Measurements from ENCODE around the gene FALEC. TPM values are rescaled to one million over a fixed set of nuclear protein-coding genes. Genes with fewer than 3 reads are reported as not detected.
"Not testable (repeated sequence)": the region's sequence is repeated elsewhere in the genome, so short reads cannot be mapped to it uniquely, and the experiment has no call there.

Gene FALEC
- total and polyA plus RNA-seq, 8 donors = 0.50 to 1.9 (median 1.2) TPM; not detected in 2

DNA sequence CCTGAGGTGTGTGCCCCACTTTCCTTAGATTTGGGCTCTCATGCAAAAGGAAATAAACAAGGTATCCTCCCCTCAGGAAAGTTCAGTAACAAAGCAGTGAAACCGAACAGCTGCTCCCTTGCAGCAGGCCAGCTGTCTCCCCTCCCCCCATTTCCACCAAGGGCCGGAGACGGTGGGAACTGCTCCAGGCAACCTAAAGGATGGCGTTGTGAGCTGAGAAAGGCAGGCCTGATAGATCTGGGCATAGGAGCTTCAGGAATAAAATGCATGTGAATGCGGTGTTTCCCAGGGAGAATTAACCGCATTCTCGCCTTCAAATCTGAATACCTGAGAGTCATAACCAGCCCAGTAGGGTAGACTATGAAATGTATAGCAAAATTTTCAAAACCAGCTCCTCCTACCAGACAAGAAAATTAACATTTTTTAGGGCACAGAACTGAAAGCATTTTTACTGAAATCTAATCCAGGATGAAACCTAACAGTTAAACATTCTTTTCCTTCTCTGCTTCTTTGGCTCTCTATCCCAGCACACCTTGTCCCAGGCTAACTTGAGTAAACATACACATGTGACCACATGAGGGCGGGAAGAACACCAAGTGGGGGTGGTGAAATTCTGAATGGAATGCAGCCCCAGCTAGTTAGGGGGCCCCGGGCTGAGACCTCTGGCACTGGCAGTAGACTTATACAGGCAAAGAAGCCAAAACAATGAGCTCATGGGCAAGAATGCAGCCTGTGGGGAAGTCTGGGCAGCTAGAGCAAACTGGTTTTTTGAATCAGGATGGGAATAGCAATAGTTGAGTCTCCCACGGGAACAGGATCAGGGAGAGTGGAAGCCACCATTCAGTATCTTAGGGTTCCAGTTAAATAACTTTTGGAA lies 52.4 kb downstream of the FALEC start:
- intact Hi-C loops (cut with DNase I) = no loop called here
- peak overlapping the region; percentile 4 to 32 for H3K4me3 ChIP-seq
- H3K27me3 ChIP-seq = no peaks in the 10 kb centered on the region
- ATAC-seq (peak; percentile 78), DNase-seq (peak in 3 of 4 donors; percentile 88 to 94 (median 89))
- H3K4me1 ChIP-seq = peaks cover 72 to 100% of the 10 kb centered on the region in 2 donors
- H3K27ac ChIP-seq = peak overlapping the region; percentile 100
- no peaks in the 10 kb centered on the region for H3K9me3 ChIP-seq
- TF ChIP-seq, protein P1, sequence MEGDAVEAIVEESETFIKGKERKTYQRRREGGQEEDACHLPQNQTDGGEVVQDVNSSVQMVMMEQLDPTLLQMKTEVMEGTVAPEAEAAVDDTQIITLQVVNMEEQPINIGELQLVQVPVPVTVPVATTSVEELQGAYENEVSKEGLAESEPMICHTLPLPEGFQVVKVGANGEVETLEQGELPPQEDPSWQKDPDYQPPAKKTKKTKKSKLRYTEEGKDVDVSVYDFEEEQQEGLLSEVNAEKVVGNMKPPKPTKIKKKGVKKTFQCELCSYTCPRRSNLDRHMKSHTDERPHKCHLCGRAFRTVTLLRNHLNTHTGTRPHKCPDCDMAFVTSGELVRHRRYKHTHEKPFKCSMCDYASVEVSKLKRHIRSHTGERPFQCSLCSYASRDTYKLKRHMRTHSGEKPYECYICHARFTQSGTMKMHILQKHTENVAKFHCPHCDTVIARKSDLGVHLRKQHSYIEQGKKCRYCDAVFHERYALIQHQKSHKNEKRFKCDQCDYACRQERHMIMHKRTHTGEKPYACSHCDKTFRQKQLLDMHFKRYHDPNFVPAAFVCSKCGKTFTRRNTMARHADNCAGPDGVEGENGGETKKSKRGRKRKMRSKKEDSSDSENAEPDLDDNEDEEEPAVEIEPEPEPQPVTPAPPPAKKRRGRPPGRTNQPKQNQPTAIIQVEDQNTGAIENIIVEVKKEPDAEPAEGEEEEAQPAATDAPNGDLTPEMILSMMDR (IDR thresholded peaks at IDR 0.05) = no peak
- peaks cover under 1 to 39% of the 10 kb centered on the region in 2 donors for H3K36me3 ChIP-seq

DNA sequence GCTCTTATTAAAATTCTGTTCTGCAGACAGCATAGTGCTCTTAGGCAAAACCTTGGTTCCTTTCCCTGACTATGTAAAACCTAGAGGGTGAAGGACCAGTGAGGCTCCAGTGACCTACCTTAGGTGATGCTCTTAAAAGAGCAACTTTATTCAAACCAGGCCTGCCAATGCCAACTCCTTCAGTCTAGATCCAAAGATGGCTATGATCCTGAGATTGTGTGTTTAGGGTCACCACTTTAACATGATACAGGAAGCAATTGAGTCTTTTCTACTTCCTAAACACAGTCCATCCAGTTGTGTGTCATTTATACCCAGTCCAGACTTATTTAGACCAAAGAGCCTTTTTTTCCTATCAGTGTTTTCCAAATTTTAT lies 53.0 kb downstream of the FALEC start:
- peak overlapping the region in 1 of 2 donors; percentile 32 for H3K4me3 ChIP-seq
- peaks cover 73 to 100% of the 10 kb centered on the region in 2 donors for H3K4me1 ChIP-seq
- peaks cover 6 to 45% of the 10 kb centered on the region in 2 donors for H3K36me3 ChIP-seq
- H3K27ac ChIP-seq = peak overlapping the region; percentile 100
- DNase-seq (no peak), ATAC-seq (peak; percentile 2)
- no peaks in the 10 kb centered on the region for H3K9me3 ChIP-seq
- no peaks in the 10 kb centered on the region for H3K27me3 ChIP-seq
- TF ChIP-seq, protein P1 (IDR thresholded peaks at IDR 0.05) = no peak
- intact Hi-C loops (cut with DNase I) = no loop called here

DNA sequence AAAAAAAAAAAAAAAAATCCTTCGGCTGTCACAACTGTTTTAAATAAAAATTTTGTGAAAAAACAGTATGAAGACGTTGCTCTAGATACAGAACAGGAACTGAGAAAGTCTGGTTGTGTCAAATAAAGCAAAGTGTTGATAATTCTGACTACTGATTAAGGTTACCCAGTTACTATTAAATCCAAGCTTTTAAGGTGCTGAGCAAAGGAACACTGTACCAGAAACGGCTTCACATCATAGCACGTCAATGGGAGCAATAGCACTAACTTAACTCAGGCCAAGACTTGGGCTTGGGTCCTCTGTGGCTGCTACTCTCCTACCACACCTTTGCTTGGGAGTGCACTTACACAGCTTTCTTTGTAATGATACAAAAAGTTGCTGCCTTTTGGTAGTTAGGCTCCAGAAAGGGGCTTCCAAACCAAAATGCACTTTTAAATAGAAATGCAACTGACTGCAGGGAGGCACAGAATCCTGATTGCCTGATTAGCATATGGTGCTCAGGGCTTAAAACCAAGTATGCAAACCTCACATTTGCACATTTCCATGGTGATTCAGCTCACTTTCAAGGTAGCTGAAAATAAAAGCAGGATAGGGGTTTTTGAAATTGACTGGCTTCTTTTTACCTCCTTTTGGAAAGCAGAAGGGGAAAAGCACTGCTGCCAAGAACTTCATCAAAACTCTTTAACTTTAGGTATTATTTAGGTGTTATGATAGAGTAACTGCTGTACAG lies 57.5 kb downstream of the FALEC start:
- Histone ChIP-seq H3K9me3 (no peaks in the 10 kb centered on the region), H3K27ac (peak overlapping the region; percentile 100), H3K4me1 (peaks cover 51 to 80% of the 10 kb centered on the region in 2 donors), H3K27me3 (no peaks in the 10 kb centered on the region), H3K4me3 (peak overlapping the region in 1 of 2 donors; percentile 91), H3K36me3 (peaks cover 6 to 86% of the 10 kb centered on the region in 2 donors)
- TF ChIP-seq, protein P1 (IDR thresholded peaks at IDR 0.05) = no peak
- ATAC-seq (no peak), DNase-seq (no peak)
- intact Hi-C loops (cut with DNase I) = no loop called here

DNA sequence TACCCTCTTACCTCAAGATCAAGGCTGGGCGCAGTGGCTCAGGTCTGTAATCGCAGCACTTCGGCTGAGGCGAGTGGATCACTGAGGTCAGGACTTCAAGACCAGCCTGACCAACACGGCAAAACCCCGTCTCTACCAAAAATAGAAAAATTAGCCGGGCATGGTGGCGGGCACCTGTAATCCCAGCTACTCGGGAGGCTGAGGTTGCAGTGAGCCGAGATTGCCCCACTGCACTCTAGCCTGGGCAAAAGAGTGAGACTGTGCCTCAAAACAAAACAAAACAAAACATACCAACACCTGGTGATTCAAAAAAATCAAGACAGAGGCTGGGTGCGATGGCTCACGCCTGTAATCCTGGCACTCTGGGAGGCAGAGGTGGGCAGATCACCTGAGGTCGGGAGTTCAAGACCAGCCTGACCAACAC lies 58.1 kb downstream of the FALEC start:
- Histone ChIP-seq H3K4me1 (peaks cover 45 to 74% of the 10 kb centered on the region in 2 donors), H3K36me3 (peaks cover 6 to 90% of the 10 kb centered on the region in 2 donors), H3K4me3 (peak overlapping the region in 1 of 2 donors; percentile 91), H3K27ac (peak overlapping the region; percentile 100)
- intact Hi-C loops (cut with DNase I); H3K27me3 ChIP-seq; DNase-seq; ATAC-seq; H3K9me3 ChIP-seq: not testable (repeated sequence)

DNA sequence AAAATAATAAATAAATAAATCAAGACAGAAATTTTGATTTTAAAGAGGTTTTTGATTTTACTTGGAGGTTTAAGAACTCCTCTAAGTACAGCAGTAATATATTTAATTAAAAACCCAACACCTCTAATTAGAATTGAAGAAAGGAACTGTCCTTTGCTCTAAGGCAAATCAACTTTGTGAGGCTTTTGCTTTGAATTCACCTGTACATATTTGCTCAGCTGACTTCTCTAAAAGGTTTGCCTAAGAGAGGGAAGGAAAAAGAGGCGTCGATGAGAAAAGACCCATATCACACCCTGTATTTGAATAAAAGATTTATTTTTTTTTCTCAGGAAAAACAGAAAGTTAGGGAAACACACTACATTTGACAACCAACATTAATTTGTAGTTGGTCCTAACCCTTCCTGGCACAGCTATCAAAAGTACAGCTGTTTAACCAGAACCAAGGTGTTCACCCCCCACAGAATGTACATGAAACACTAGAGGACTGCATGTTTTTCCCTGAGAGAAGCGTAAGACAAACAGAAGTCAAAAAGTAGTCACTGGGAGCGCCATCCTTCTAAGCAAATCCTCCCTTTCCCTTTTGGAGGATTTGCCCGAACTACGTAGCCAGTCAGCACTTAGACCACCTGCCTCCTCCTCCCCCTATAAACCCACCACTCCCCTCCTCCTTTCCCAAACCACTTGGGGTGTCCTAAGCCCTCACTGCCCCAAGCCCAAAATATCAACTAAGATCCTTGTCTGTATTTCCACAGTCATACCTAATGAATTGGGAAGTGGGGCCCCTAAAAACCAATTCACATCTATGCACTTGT lies 58.9 kb downstream of the FALEC start:
- no peaks in the 10 kb centered on the region for H3K9me3 ChIP-seq
- peaks cover 6 to 89% of the 10 kb centered on the region in 2 donors for H3K36me3 ChIP-seq
- DNase-seq (no peak), ATAC-seq (no peak)
- H3K27ac ChIP-seq = peak overlapping the region; percentile 99 to 100
- H3K4me1 ChIP-seq = peaks cover 37 to 66% of the 10 kb centered on the region in 2 donors
- intact Hi-C loops (cut with DNase I) = no loop called here
- TF ChIP-seq, protein P1 (IDR thresholded peaks at IDR 0.05) = no peak
- no peaks in the 10 kb centered on the region for H3K27me3 ChIP-seq
- H3K4me3 ChIP-seq = peak overlapping the region; percentile 75 to 91
